IMR-90 (cell line): ENCODE measurements around the gene HGFAC. TPM values are rescaled to one million over a fixed set of nuclear protein-coding genes. Genes with fewer than 3 reads are reported as not detected.

Experiments
- ATAC-seq: fragments of 200-7000 bp; cut with Tn5 transposase; 2 replicates; pipeline ENCODE4 v1.9.1; 2020; ENCODE audit warnings: low read depth, mild to moderate bottlenecking, moderate library complexity
- BruUV-seq: library from RNA; stranded (reverse); fragments of 400-500 nt; replicated peaks from 2 replicates; lab custom pipeline; 2021; lab: Mats Ljungman, UMichigan
- CTCF ChIA-PET: fragments of 300-600 bp; formaldehyde crosslinking; extraction: SDS; loops from one replicate; lab custom pipeline; 2021; ENCODE audit warnings: antibody characterized with exemption; lab: Yijun Ruan, JAX
- POLR2A ChIA-PET: fragments of 300-600 bp; sonication (Branson Sonifier 250); formaldehyde crosslinking; loops from one replicate; lab custom pipeline; 2022; ENCODE audit warnings: antibody characterized with exemption; ENCODE audit not compliant: unreplicated experiment; lab: Charles Lee
- DNase-seq: peaks from one replicate; pipeline ENCODE4 v3.0.0; 2013
- H2AFZ ChIP-seq: replicated peaks from 2 replicates; pipeline ENCODE3; 2013; ENCODE audit warnings: low read length, mild to moderate bottlenecking; ENCODE audit not compliant: poor library complexity
- H2AK5ac ChIP-seq: 2 replicates; pipeline ENCODE4 v1.6.1; 2013; ENCODE audit warnings: low read depth, low read length, inconsistent platforms
- H2AK9ac ChIP-seq: replicated peaks from 2 replicates; pipeline ENCODE3; 2013; ENCODE audit warnings: mild to moderate bottlenecking, low read depth, low read length, moderate library complexity; ENCODE audit not compliant: poor library complexity
- H2BK120ac ChIP-seq: 2 replicates; pipeline ENCODE4 v1.6.1; 2013; ENCODE audit warnings: low read depth, low read length, inconsistent platforms
- H2BK15ac ChIP-seq: 3 replicates; pipeline ENCODE4 v1.6.1; 2013; ENCODE audit warnings: low read depth, low read length, inconsistent platforms
- H2BK20ac ChIP-seq: 2 replicates; pipeline ENCODE4 v1.6.1; 2013; ENCODE audit warnings: low read depth, mild to moderate bottlenecking, inconsistent platforms, low read length, moderate library complexity
- H2BK5ac ChIP-seq: 2 replicates; pipeline ENCODE4 v1.6.1; 2013; ENCODE audit warnings: mild to moderate bottlenecking, low read depth, low read length, inconsistent platforms; ENCODE audit not compliant: poor library complexity, severe bottlenecking
- H3K14ac ChIP-seq: replicated peaks from 2 replicates; pipeline ENCODE4 v1.6.1; 2013; ENCODE audit warnings: low read depth, low read length, inconsistent platforms
- H3K18ac ChIP-seq: 2 replicates; pipeline ENCODE4 v1.6.1; 2013; ENCODE audit warnings: low read depth, low read length, control low read depth
- H3K23ac ChIP-seq: 2 replicates; pipeline ENCODE4 v1.6.1; 2013; ENCODE audit warnings: low read depth, low read length, inconsistent platforms
- H3K27ac ChIP-seq: 2 replicates; pipeline ENCODE4 v1.5.1; 2013; ENCODE audit warnings: mild to moderate bottlenecking, control low read depth, low read length; ENCODE audit not compliant: insufficient read depth
- H3K27me3 ChIP-seq: 2 replicates; pipeline ENCODE4 v1.6.1; 2013; ENCODE audit warnings: low read length; ENCODE audit not compliant: control insufficient read depth, insufficient read depth
- H3K36me3 ChIP-seq: 2 replicates; pipeline ENCODE4 v1.6.1; 2013; ENCODE audit warnings: low read length, mixed read lengths; ENCODE audit not compliant: control insufficient read depth, insufficient read depth
- H3K4ac ChIP-seq: 2 replicates; pipeline ENCODE4 v1.6.1; 2013; ENCODE audit warnings: low read depth, low read length, inconsistent platforms
- H3K4me1 ChIP-seq: 2 replicates; pipeline ENCODE4 v1.6.1; 2013; ENCODE audit warnings: low read length, mixed read lengths; ENCODE audit not compliant: control insufficient read depth, insufficient read depth
- H3K4me2 ChIP-seq: 2 replicates; pipeline ENCODE4 v1.6.1; 2013; ENCODE audit warnings: low read depth, mild to moderate bottlenecking, control low read depth, low read length, moderate library complexity
- H3K4me3 ChIP-seq: 2 replicates; pipeline ENCODE4 v1.5.1; 2013; ENCODE audit warnings: low read depth, mild to moderate bottlenecking, control low read depth, low read length, moderate library complexity; ENCODE audit not compliant: insufficient read depth
- H3K56ac ChIP-seq: 2 replicates; pipeline ENCODE4 v1.6.1; 2013; ENCODE audit warnings: low read length, inconsistent platforms; ENCODE audit not compliant: insufficient read depth; ENCODE audit errors: extremely low read depth
- H3K79me1 ChIP-seq, 2 experiments: 2 replicates each; pipeline ENCODE4 v1.6.1; 2013; ENCODE audit warnings: low read length in 2 of 2, inconsistent platforms in 1 of 2, low read depth in 1 of 2
- H3K9ac ChIP-seq: 2 replicates; pipeline ENCODE4 v1.6.1; 2013; ENCODE audit warnings: low read depth, low read length, control low read depth
- H3K9me1 ChIP-seq: 2 replicates; pipeline ENCODE4 v1.6.1; 2013; ENCODE audit warnings: low read length, inconsistent platforms; ENCODE audit not compliant: insufficient read depth
- H3K9me3 ChIP-seq: 2 replicates; pipeline ENCODE4 v1.6.1; 2013; ENCODE audit warnings: low read length; ENCODE audit not compliant: control insufficient read depth, insufficient read depth
- H4K20me1 ChIP-seq: 2 replicates; pipeline ENCODE4 v1.6.1; 2013; ENCODE audit warnings: low read length, inconsistent platforms; ENCODE audit not compliant: insufficient read depth
- H4K5ac ChIP-seq: 2 replicates; pipeline ENCODE4 v1.6.1; 2013; ENCODE audit warnings: mild to moderate bottlenecking, low read depth, low read length, control low read depth
- H4K8ac ChIP-seq, 2 experiments: 2 replicates each; pipeline ENCODE4 v1.6.1; 2013; ENCODE audit warnings: low read depth in 2 of 2, low read length in 2 of 2, control low read depth in 1 of 2, inconsistent platforms in 1 of 2
- H4K91ac ChIP-seq: 2 replicates; pipeline ENCODE4 v1.6.1; 2013; ENCODE audit warnings: low read depth, low read length, inconsistent platforms; ENCODE audit not compliant: insufficient read depth
- BHLHE40 ChIP-seq: fragments of 150-350 bp; IDR thresholded peaks from 2 replicates; pipeline ENCODE4 v1.6.1; 2016; ENCODE audit warnings: mild to moderate bottlenecking, low read depth, low read length
- CEBPB ChIP-seq: IDR thresholded peaks from 2 replicates; pipeline ENCODE4 v1.6.1; 2012; ENCODE audit warnings: low read depth, low read length, improper control_type of control experiment
- CHD1 ChIP-seq: IDR thresholded peaks from 2 replicates; pipeline ENCODE4 v1.6.1; 2012; ENCODE audit warnings: low read depth, low read length, improper control_type of control experiment
- CTCF ChIP-seq: conservative IDR thresholded peaks from 2 replicates; pipeline ENCODE4 v1.5.1; 2012; ENCODE audit warnings: mild to moderate bottlenecking, low read depth, low read length, improper control_type of control experiment
- ELK1 ChIP-seq: fragments of 150-350 bp; IDR thresholded peaks from 2 replicates; pipeline ENCODE4 v1.6.1; 2016; ENCODE audit warnings: low read depth, mild to moderate bottlenecking, low read length, moderate library complexity, borderline replicate concordance
- FOS ChIP-seq: fragments of 150-350 bp; IDR thresholded peaks from 2 replicates; pipeline ENCODE4 v1.6.1; 2016; ENCODE audit warnings: low read depth, low read length
- MAFK ChIP-seq: IDR thresholded peaks from 2 replicates; pipeline ENCODE4 v1.6.1; 2012; ENCODE audit warnings: low read depth, low read length, improper control_type of control experiment
- MAZ ChIP-seq: IDR thresholded peaks from 2 replicates; pipeline ENCODE4 v1.6.1; 2012; ENCODE audit warnings: low read depth, mild to moderate bottlenecking, low read length, improper control_type of control experiment, moderate library complexity, borderline replicate concordance
- MXI1 ChIP-seq: IDR thresholded peaks from 2 replicates; pipeline ENCODE4 v1.6.1; 2012; ENCODE audit warnings: low read depth, mild to moderate bottlenecking, low read length, moderate library complexity, borderline replicate concordance
- NFE2L2 ChIP-seq: fragments of 150-350 bp; IDR thresholded peaks from 2 replicates; pipeline ENCODE4 v1.6.1; 2016; ENCODE audit warnings: low read depth, mild to moderate bottlenecking, low read length
- POLR2A ChIP-seq: IDR thresholded peaks from 2 replicates; pipeline ENCODE4 v1.6.1; 2012; ENCODE audit warnings: mild to moderate bottlenecking, low read depth, low read length
- RAD21 ChIP-seq: IDR thresholded peaks from 2 replicates; pipeline ENCODE4 v1.6.1; 2012; ENCODE audit warnings: low read length, improper control_type of control experiment
- RCOR1 ChIP-seq: IDR thresholded peaks from 2 replicates; pipeline ENCODE4 v1.6.1; 2012; ENCODE audit warnings: mild to moderate bottlenecking, low read length, improper control_type of control experiment; ENCODE audit not compliant: insufficient replicate concordance
- RFX5 ChIP-seq: IDR thresholded peaks from 2 replicates; pipeline ENCODE4 v1.8.0; 2012; ENCODE audit warnings: low read depth, mild to moderate bottlenecking, low read length, moderate library complexity
- SMC3 ChIP-seq: fragments of 150-350 bp; IDR thresholded peaks from 2 replicates; pipeline ENCODE4 v1.6.1; 2016; ENCODE audit warnings: low read depth, mild to moderate bottlenecking, antibody characterized with exemption, low read length, moderate library complexity
- USF2 ChIP-seq: fragments of 150-350 bp; IDR thresholded peaks from 2 replicates; pipeline ENCODE4 v1.6.1; 2017; ENCODE audit warnings: mild to moderate bottlenecking, antibody characterized with exemption, low read length, low read depth
- WGBS, 2 experiments: methylation state at CpG; one replicate each; pipeline versions ENCODE4 v1.1.5 to v1.1.7; 2013; ENCODE audit warnings: missing lambda C conversion rate in 2 of 2; ENCODE audit not compliant: insufficient read length in 1 of 2; ENCODE audit errors: extremely low coverage in 2 of 2; 5-methylcytosine and 5-hydroxymethylcytosine counted together
- dilution Hi-C: fragments of 300-500 bp; cut with HindIII; formaldehyde crosslinking; loops from one replicate; pipeline ENCODE4 v1.14.3; 2018; ENCODE audit warnings: low sequenced_read_pairs; ENCODE audit not compliant: unreplicated experiment
- in situ Hi-C: fragments of 300-500 bp; cut with MboI; formaldehyde crosslinking; loops from 3 replicates; pipeline ENCODE4 v1.14.3; 2019; ENCODE audit warnings: low sequenced_read_pairs, inconsistent platforms, mixed read lengths
- intact Hi-C: fragments of 100-400 bp; cut with micrococcal nuclease; formaldehyde crosslinking; loops from 2 replicates; pipeline ENCODE4 v1.10.0; 2022
- polyA plus RNA-seq, 3 experiments: library from polyadenylated mRNA; depleted of rRNA; stranded (reverse); fragments of >200 nt; gene quantifications; 2 replicates each; pipeline ENCODE4 v1.2.3, GENCODE V29; 2012; ENCODE audit warnings: low replicate concordance in 1 of 3
- total RNA-seq: library from RNA; depleted of rRNA; stranded (reverse); fragments of >200 nt; gene quantifications from 2 replicates; pipeline ENCODE4 v1.2.3, GENCODE V29; 2012

The HGFAC gene
- total and polyA plus RNA-seq, 2 of the 4 experiments (the other 2 are of a cell fraction) = 0.05 TPM; not detected in 1

- no peak overlapping the region for H2BK20ac ChIP-seq
- dilution Hi-C loops = no loop called here
- ChIA-PET POLR2A (no interaction called here), CTCF (no interaction called here)
- H4K91ac ChIP-seq = no peak overlapping the region
- no peaks in the 10 kb centered on the region for H3K27me3 ChIP-seq
- TF ChIP-seq MAFK (no peak), CTCF (no peak), RAD21 (no peak), SMC3 (no peak), USF2 (no peak), CEBPB (no peak), RCOR1 (no peak), RFX5 (no peak), CHD1 (no peak), POLR2A (no peak), MXI1 (no peak), NFE2L2 (no peak), FOS (no peak), BHLHE40 (no peak), MAZ (no peak), ELK1 (no peak)
- ATAC-seq (no peak), DNase-seq (no peak)
- H3K9me3 ChIP-seq = no peaks in the 10 kb centered on the region
- no peak overlapping the region for H3K27ac ChIP-seq
- H3K23ac ChIP-seq = no peak overlapping the region
- no peak overlapping the region for H3K56ac ChIP-seq
- no peak overlapping the region for H3K4me2 ChIP-seq
- no peak overlapping the region for H3K9ac ChIP-seq
- H3K4me1 ChIP-seq = no peaks in the 10 kb centered on the region
- peaks cover 4% of the 10 kb centered on the region for H4K20me1 ChIP-seq
- H3K18ac ChIP-seq = no peak overlapping the region
- 100% methylated on average over 4 of the region's 17 CpGs; no CpG with 5 or more reads in 1 of the 2 experiments for WGBS, 2 experiments
- H3K79me1 ChIP-seq = peaks cover 0 to 9% of the 10 kb centered on the region in 2 experiments; a peak in 2 of 4 replicates
- no peak overlapping the region for H2AFZ ChIP-seq
- peaks cover 24% of the 10 kb centered on the region for H3K36me3 ChIP-seq
- no peak overlapping the region for H2AK5ac ChIP-seq
- no peak overlapping the region for H4K8ac ChIP-seq
- H2BK5ac ChIP-seq = no peak overlapping the region
- in situ Hi-C loops = no loop called here
- H3K4ac ChIP-seq = no peak overlapping the region
- no peak overlapping the region for H2AK9ac ChIP-seq
- H2BK15ac ChIP-seq = no peak overlapping the region
- H3K4me3 ChIP-seq = no peak overlapping the region
- no peak overlapping the region for H4K5ac ChIP-seq
- peaks cover 11% of the 10 kb centered on the region; the same call in 1 of the 2 replicates for H3K9me1 ChIP-seq
- intact Hi-C loops = no loop called here
- H3K14ac ChIP-seq = no peak overlapping the region
- no peak overlapping the region for H2BK120ac ChIP-seq
- no TSS peak for BruUV-seq
These were observed 24.9 kb upstream of the HGFAC start for GRCh38 chr4:3416821-3417221.
